ENCODE data around the gene C1GALT1C1L. TPM values are rescaled to one million over a fixed set of nuclear protein-coding genes. Genes with fewer than 3 reads are reported as not detected.

The C1GALT1C1L gene
- total and polyA plus RNA-seq, 2 donors (not counting 3 experiments of a cell fraction or from before 2014, with no cell fraction given), result 0.40 to 0.76 TPM

GRCh38 chr2:43725711-43726246, 49.5 kb upstream of the C1GALT1C1L start:
- Histone ChIP-seq H3K79me2 (ENCODE audit: control insufficient read depth, insufficient read depth, low read length) (no peaks in the 10 kb centered on the region), H3K4me2 (ENCODE audit: insufficient read depth, low read length) (no peak overlapping the region), H4K20me1 (replicated peaks; ENCODE audit: control insufficient read depth, extremely low read depth, insufficient read depth, low read length) (no peaks in the 10 kb centered on the region), H3K27ac (ENCODE audit: insufficient read depth, low read depth, low read length) (no peak overlapping the region), H3K4me3 (replicated peaks in 1 of 3; ENCODE audit: insufficient read depth in 1 of 3, low read depth in 1 of 3, low read length in 3 of 3) (no peak overlapping the region), H2AFZ (ENCODE audit: low read depth, low read length) (no peak overlapping the region), H3K9me1 (replicated peaks; ENCODE audit: control insufficient read depth, extremely low read depth, insufficient read depth, low read length) (no peaks in the 10 kb centered on the region), H3K36me3 (ENCODE audit: control insufficient read depth in 2 of 2, extremely low read depth in 1 of 2, insufficient read depth in 2 of 2, low read length in 2 of 2) (no peaks in the 10 kb centered on the region), H3K4me1 (ENCODE audit: control insufficient read depth, extremely low read depth, insufficient read depth, low read length) (peaks cover 9% of the 10 kb centered on the region), H3K9ac (replicated peaks; ENCODE audit: extremely low read depth, insufficient read depth, low read length) (no peak overlapping the region), H3K27me3 (ENCODE audit: control insufficient read depth in 2 of 2, insufficient read depth in 2 of 2, low read length in 2 of 2) (no peaks in the 10 kb centered on the region), H3K9me3 (replicated peaks; ENCODE audit: control insufficient read depth, insufficient read depth, low read length) (no peaks in the 10 kb centered on the region)
- dilution Hi-C loops (cut with MboI; ENCODE audit: extremely low pct_ligation_motif_present, low sequenced_read_pairs) (no loop called here), intact Hi-C loops (cut with micrococcal nuclease) (loop anchor here (2.0 kb wide), 1 partner anchor 19 kb away; no protein-coding TSS in a partner anchor)
- FAIRE-seq, result no peak
- ChIA-PET CTCF (interaction anchor here (1.0 to 1.3 kb wide), 2 partner anchors 26 to 56 kb away, joined by 3 to 6 read pairs; no protein-coding TSS in a partner anchor), POLR2A (no interaction called here)
- DNase-seq (ENCODE audit: low read depth, low spot score), result no peak
- TF ChIP-seq MAX (IDR thresholded peaks at IDR 0.05; ENCODE audit: insufficient read depth, insufficient read length), result no peak
- no peak for TF ChIP-seq POLR2A (IDR thresholded peaks at IDR 0.05; ENCODE audit: low read depth, low read length)
- no TSS peak for BruUV-seq (replicated peaks)

GRCh38 chr2:43724728-43725526, 48.7 kb upstream of the C1GALT1C1L start:
- Histone ChIP-seq H3K9ac (replicated peaks; ENCODE audit: extremely low read depth, insufficient read depth, low read length) (no peak overlapping the region), H2AFZ (ENCODE audit: low read depth, low read length) (peak overlapping the region; percentile 54)
- BruUV-seq (replicated peaks), result no TSS peak

More at GRCh38 chr2:43724728-43725526, 48.7 kb upstream of the C1GALT1C1L start:
- H3K4me1 ChIP-seq (ENCODE audit: control insufficient read depth, extremely low read depth, insufficient read depth, low read length), result peaks cover 9% of the 10 kb centered on the region
- intact Hi-C loops (cut with micrococcal nuclease) (no loop called here), dilution Hi-C loops (cut with MboI; ENCODE audit: extremely low pct_ligation_motif_present, low sequenced_read_pairs) (no loop called here)
- H3K4me2 ChIP-seq (ENCODE audit: insufficient read depth, low read length), result no peak overlapping the region
- no peaks in the 10 kb centered on the region for H3K36me3 ChIP-seq (ENCODE audit: control insufficient read depth in 2 of 2, extremely low read depth in 1 of 2, insufficient read depth in 2 of 2, low read length in 2 of 2)
- no peaks in the 10 kb centered on the region for H3K79me2 ChIP-seq (ENCODE audit: control insufficient read depth, insufficient read depth, low read length)
- no peaks in the 10 kb centered on the region for H3K9me1 ChIP-seq (replicated peaks; ENCODE audit: control insufficient read depth, extremely low read depth, insufficient read depth, low read length)
- H4K20me1 ChIP-seq (replicated peaks; ENCODE audit: control insufficient read depth, extremely low read depth, insufficient read depth, low read length), result no peaks in the 10 kb centered on the region
- POLR2A ChIA-PET, result no interaction called here
- CTCF ChIA-PET, result interaction anchor here (0.7 to 1.3 kb wide), 3 partner anchors 24 to 57 kb away, joined by 3 to 6 read pairs (median 3); no protein-coding TSS in a partner anchor
- H3K27ac ChIP-seq (ENCODE audit: insufficient read depth, low read depth, low read length), result no peak overlapping the region
- no peak for TF ChIP-seq FOS (IDR thresholded peaks at IDR 0.05; ENCODE audit: borderline replicate concordance, insufficient read depth, low read length)
- TF ChIP-seq MAX (IDR thresholded peaks at IDR 0.05; ENCODE audit: insufficient read depth, insufficient read length), result no peak
- TF ChIP-seq POLR2AphosphoS5 (IDR thresholded peaks at IDR 0.05; ENCODE audit: insufficient read depth, low read depth, low read length), result no peak
- no peak for TF ChIP-seq GATA2 (IDR thresholded peaks at IDR 0.05; ENCODE audit: insufficient read depth, insufficient read length, low read depth, low read length)
- TF ChIP-seq POLR2A (IDR thresholded peaks at IDR 0.05; ENCODE audit: low read depth, low read length), result no peak
- TF ChIP-seq JUN (IDR thresholded peaks at IDR 0.05; ENCODE audit: borderline replicate concordance, insufficient read depth, insufficient read length, low read depth), result no peak
- no peak for TF ChIP-seq MYC (IDR thresholded peaks at IDR 0.05; ENCODE audit: low read depth, low read length)
- no peak for TF ChIP-seq EZH2 (IDR thresholded peaks at IDR 0.05; ENCODE audit: borderline replicate concordance, low read depth, low read length, severe bottlenecking)
- no peak for TF ChIP-seq CTCF (IDR thresholded peaks at IDR 0.05; ENCODE audit: extremely low read depth in 1 of 2, insufficient read depth in 1 of 2, low read depth in 1 of 2, low read length in 2 of 2)
- H3K27me3 ChIP-seq (ENCODE audit: control insufficient read depth in 2 of 2, insufficient read depth in 2 of 2, low read length in 2 of 2), result no peaks in the 10 kb centered on the region
- H3K4me3 ChIP-seq (replicated peaks in 1 of 3; ENCODE audit: insufficient read depth in 1 of 3, low read depth in 1 of 3, low read length in 3 of 3), result no peak overlapping the region
- no peaks in the 10 kb centered on the region for H3K9me3 ChIP-seq (replicated peaks; ENCODE audit: control insufficient read depth, insufficient read depth, low read length)
- FAIRE-seq (no peak), DNase-seq (ENCODE audit: low read depth, low spot score) (no peak)

Measured in endothelial cell of umbilical vein (primary cell).